ENCODE measurements around the gene TLDC2. TPM values are rescaled to one million over a fixed set of nuclear protein-coding genes. Genes with fewer than 3 reads are reported as not detected.

The TLDC2 gene
- total RNA-seq, 3 donors from 2014 or later, result not detected

- Mint-ChIP-seq H3K36me3 (ENCODE audit: insufficient read depth) (no peaks in the 10 kb centered on the region), H3K4me3 (no peak overlapping the region), H3K27me3 (ENCODE audit: low read depth) (peaks cover 7% of the 10 kb centered on the region), H3K4me1 (ENCODE audit: low read depth) (peaks cover 20% of the 10 kb centered on the region), H3K9me3 (no peaks in the 10 kb centered on the region)
- DNase-seq (no peak), ATAC-seq (no peak)
Measured at GRCh38 chr20:36859282-36859555, 16.7 kb upstream of the TLDC2 start.

- H3K4me3 Mint-ChIP-seq, result no peak overlapping the region
- DNase-seq, result no peak
- no peaks in the 10 kb centered on the region for H3K36me3 Mint-ChIP-seq (ENCODE audit: insufficient read depth)
- peaks cover 7% of the 10 kb centered on the region for H3K27me3 Mint-ChIP-seq (ENCODE audit: low read depth)
- H3K9me3 Mint-ChIP-seq, result no peaks in the 10 kb centered on the region
- H3K4me1 Mint-ChIP-seq (ENCODE audit: low read depth), result peaks cover 20% of the 10 kb centered on the region
- ATAC-seq, result no peak
Measured at GRCh38 chr20:36859700-36860330, 16.1 kb upstream of the TLDC2 start.

GRCh38 chr20:36860339-36860738 lies 15.6 kb upstream of the TLDC2 start:
- H3K4me1 Mint-ChIP-seq (ENCODE audit: low read depth), result peaks cover 20% of the 10 kb centered on the region
- peaks cover 11% of the 10 kb centered on the region for H3K27me3 Mint-ChIP-seq (ENCODE audit: low read depth)
- no peaks in the 10 kb centered on the region for H3K36me3 Mint-ChIP-seq (ENCODE audit: insufficient read depth)
- H3K9me3 Mint-ChIP-seq, result no peaks in the 10 kb centered on the region
- no peak overlapping the region for H3K4me3 Mint-ChIP-seq
- ATAC-seq (no peak), DNase-seq (no peak)

- peak overlapping the region; percentile 16 for H3K4me3 Mint-ChIP-seq
- H3K4me1 Mint-ChIP-seq (ENCODE audit: low read depth), result peaks cover 18% of the 10 kb centered on the region
- peaks cover 17% of the 10 kb centered on the region for H3K27me3 Mint-ChIP-seq (ENCODE audit: low read depth)
- no peaks in the 10 kb centered on the region for H3K36me3 Mint-ChIP-seq (ENCODE audit: insufficient read depth)
- DNase-seq (no peak), ATAC-seq (no peak)
- H3K9me3 Mint-ChIP-seq, result no peaks in the 10 kb centered on the region
Measured at GRCh38 chr20:36860811-36861624, 14.9 kb upstream of the TLDC2 start.

GRCh38 chr20:36861625-36861874 lies 14.4 kb upstream of the TLDC2 start:
- no peak for DNase-seq
- Mint-ChIP-seq H3K4me3 (peak overlapping the region; percentile 0), H3K27me3 (ENCODE audit: low read depth) (peaks cover 17% of the 10 kb centered on the region), H3K4me1 (ENCODE audit: low read depth) (peaks cover 13% of the 10 kb centered on the region), H3K36me3 (ENCODE audit: insufficient read depth) (no peaks in the 10 kb centered on the region), H3K9me3 (no peaks in the 10 kb centered on the region)
- ATAC-seq, result no peak

- Mint-ChIP-seq H3K9me3 (no peaks in the 10 kb centered on the region), H3K4me1 (ENCODE audit: low read depth) (peaks cover 7% of the 10 kb centered on the region), H3K4me3 (peak overlapping the region; percentile 29), H3K27me3 (ENCODE audit: low read depth) (peaks cover 17% of the 10 kb centered on the region), H3K36me3 (ENCODE audit: insufficient read depth) (no peaks in the 10 kb centered on the region)
- DNase-seq (no peak), ATAC-seq (no peak)
Measured at GRCh38 chr20:36861875-36862801, 13.8 kb upstream of the TLDC2 start.

- Mint-ChIP-seq H3K27me3 (ENCODE audit: low read depth) (peaks cover 17% of the 10 kb centered on the region), H3K9me3 (no peaks in the 10 kb centered on the region)
- DNase-seq, result no peak
Measured at GRCh38 chr20:36862857-36863668, 12.9 kb upstream of the TLDC2 start.

GRCh38 chr20:36865076-36865860 lies 10.7 kb upstream of the TLDC2 start:
- H3K4me3 Mint-ChIP-seq, result peak overlapping the region; percentile 43

More at GRCh38 chr20:36862857-36863668, 12.9 kb upstream of the TLDC2 start:
- ATAC-seq, result peak; percentile 73 to 75
- H3K36me3 Mint-ChIP-seq (ENCODE audit: insufficient read depth), result no peaks in the 10 kb centered on the region
- H3K4me3 Mint-ChIP-seq, result no peak overlapping the region
- H3K4me1 Mint-ChIP-seq (ENCODE audit: low read depth), result peaks cover 6% of the 10 kb centered on the region

GRCh38 chr20:36865861-36866149 lies 10.1 kb upstream of the TLDC2 start:
- DNase-seq (no peak), ATAC-seq (no peak)
- Mint-ChIP-seq H3K27me3 (ENCODE audit: low read depth) (peaks cover 17% of the 10 kb centered on the region), H3K9me3 (no peaks in the 10 kb centered on the region), H3K4me1 (ENCODE audit: low read depth) (peaks cover 6% of the 10 kb centered on the region), H3K4me3 (peak overlapping the region; percentile 11), H3K36me3 (ENCODE audit: insufficient read depth) (no peaks in the 10 kb centered on the region)

More at GRCh38 chr20:36865076-36865860, 10.7 kb upstream of the TLDC2 start:
- Mint-ChIP-seq H3K9me3 (no peaks in the 10 kb centered on the region), H3K36me3 (ENCODE audit: insufficient read depth) (no peaks in the 10 kb centered on the region), H3K27me3 (ENCODE audit: low read depth) (peaks cover 17% of the 10 kb centered on the region), H3K4me1 (ENCODE audit: low read depth) (peaks cover 6% of the 10 kb centered on the region)
- no peak for ATAC-seq
- no peak for DNase-seq

GRCh38 chr20:36866164-36866563 lies 9.8 kb upstream of the TLDC2 start:
- H3K9me3 Mint-ChIP-seq, result no peaks in the 10 kb centered on the region
- no peak overlapping the region for H3K4me3 Mint-ChIP-seq
- H3K27me3 Mint-ChIP-seq (ENCODE audit: low read depth), result peaks cover 17% of the 10 kb centered on the region
- peaks cover 6% of the 10 kb centered on the region for H3K4me1 Mint-ChIP-seq (ENCODE audit: low read depth)
- DNase-seq (no peak), ATAC-seq (no peak)
- H3K36me3 Mint-ChIP-seq (ENCODE audit: insufficient read depth), result no peaks in the 10 kb centered on the region

GRCh38 chr20:36866681-36867495 lies 9.1 kb upstream of the TLDC2 start:
- ATAC-seq, result no peak
- Mint-ChIP-seq H3K27me3 (ENCODE audit: low read depth) (peaks cover 13% of the 10 kb centered on the region), H3K36me3 (ENCODE audit: insufficient read depth) (no peaks in the 10 kb centered on the region), H3K9me3 (no peaks in the 10 kb centered on the region), H3K4me1 (ENCODE audit: low read depth) (peaks cover 6% of the 10 kb centered on the region), H3K4me3 (no peak overlapping the region)
- no peak for DNase-seq

GRCh38 chr20:36871640-36872570 lies 4.0 kb upstream of the TLDC2 start:
- DNase-seq (no peak), ATAC-seq (no peak)
- no peak overlapping the region for H3K4me3 Mint-ChIP-seq
- H3K9me3 Mint-ChIP-seq, result no peaks in the 10 kb centered on the region
- no peaks in the 10 kb centered on the region for H3K27me3 Mint-ChIP-seq (ENCODE audit: low read depth)
- H3K4me1 Mint-ChIP-seq (ENCODE audit: low read depth), result peaks cover 3% of the 10 kb centered on the region
- H3K36me3 Mint-ChIP-seq (ENCODE audit: insufficient read depth), result peaks cover 2% of the 10 kb centered on the region

Data from activated T-cell treated with anti-CD3 and anti-CD28 coated beads, Interleukin-2, amount 50 U/mL, for 4 hours (primary cell).